Frontal cortex (tissue), 4 donors: Measurements from ENCODE around the gene RFXANK. TPM values are rescaled to one million over a fixed set of nuclear protein-coding genes. Genes with fewer than 3 reads are reported as not detected.
A peak's percentile ranks its signal among the peaks of the same experiment; 100 is the strongest.
"Not testable (repeated sequence)": the region's sequence is repeated elsewhere in the genome, so short reads cannot be mapped to it uniquely, and the experiment has no call there.

ENCODE experiments used
- DNase-seq, 2 donors: peaks; one replicate each; pipeline ENCODE4 v3.0.0; 2012; ENCODE audit warnings: low spot score in 2 of 2
- FAIRE-seq: peaks from 2 replicates; lab custom pipeline; 2012; peaks lifted over from hg19 to GRCh38; lab: Jason Lieb, UNC
- total RNA-seq: library from RNA; depleted of rRNA; stranded (reverse); fragments of >200 nt; gene quantifications from one replicate; pipeline ENCODE4 v1.2.3, GENCODE V29; 2014
- donor health status: control.
- donor health status: control.
- donor health status: control.

RFXANK gene
- total RNA-seq = 18.3 TPM

GRCh38 chr19:19192078-19192882 lies at the start of gene RFXANK, which contains the start of gene BORCS8:
Gene RFXANK (plus strand): TSS chr19:19192258. CDS start chr19:19193947, 1,689 bp downstream.
Gene BORCS8 (minus strand): TSS chr19:19192152. CDS start chr19:19192117, 35 bp downstream.
- FAIRE-seq (peak; percentile 75), DNase-seq (peak; percentile 85 to 94)

GRCh38 chr19:19142347-19142746 lies 49.7 kb upstream of the RFXANK start:
- DNase-seq = no peak
- FAIRE-seq = no peak

- DNase-seq (no peak), FAIRE-seq (no peak)
These were observed 46.8 kb upstream of the RFXANK start for GRCh38 chr19:19145281-19145680.

- FAIRE-seq (no peak), DNase-seq (peak; percentile 76 to 86)
These were observed 46.1 kb upstream of the RFXANK start for GRCh38 chr19:19145684-19146608.

- FAIRE-seq (no peak), DNase-seq (no peak)
These were observed 45.2 kb upstream of the RFXANK start for GRCh38 chr19:19146865-19147264.

GRCh38 chr19:19147344-19147743 lies 44.7 kb upstream of the RFXANK start:
- DNase-seq = no peak
- FAIRE-seq = no peak

GRCh38 chr19:19148504-19148903 lies 43.6 kb upstream of the RFXANK start:
- not testable (repeated sequence) for FAIRE-seq

GRCh38 chr19:19149435-19149834 lies 42.6 kb upstream of the RFXANK start:
- DNase-seq (no peak), FAIRE-seq (no peak)

More at GRCh38 chr19:19148504-19148903, 43.6 kb upstream of the RFXANK start:
- not testable (repeated sequence) for DNase-seq

- DNase-seq (no peak), FAIRE-seq (no peak)
These were observed 40.6 kb upstream of the RFXANK start for GRCh38 chr19:19151418-19151817.

GRCh38 chr19:19152668-19153384 lies 39.2 kb upstream of the RFXANK start:
- DNase-seq = no peak
- FAIRE-seq = no peak

- no peak for FAIRE-seq
- no peak for DNase-seq
These were observed 37.1 kb upstream of the RFXANK start for GRCh38 chr19:19154768-19155494.

- no peak for DNase-seq
- no peak for FAIRE-seq
These were observed 36.4 kb upstream of the RFXANK start for GRCh38 chr19:19155495-19156219.

GRCh38 chr19:19157808-19158207 lies 34.2 kb upstream of the RFXANK start:
- DNase-seq (no peak), FAIRE-seq (no peak)

- FAIRE-seq = no peak
These were observed 32.5 kb upstream of the RFXANK start for GRCh38 chr19:19159534-19159933.

GRCh38 chr19:19160461-19161035 lies 31.5 kb upstream of the RFXANK start:
- FAIRE-seq (no peak), DNase-seq (no peak)

More at GRCh38 chr19:19159534-19159933, 32.5 kb upstream of the RFXANK start:
- no peak for DNase-seq

GRCh38 chr19:19162495-19162894 lies 29.6 kb upstream of the RFXANK start:
- no peak for DNase-seq

GRCh38 chr19:19165396-19165795 lies 26.7 kb upstream of the RFXANK start:
- DNase-seq (no peak), FAIRE-seq (no peak)

More at GRCh38 chr19:19162495-19162894, 29.6 kb upstream of the RFXANK start:
- FAIRE-seq = no peak

GRCh38 chr19:19167612-19168011 lies 24.4 kb upstream of the RFXANK start:
- DNase-seq (no peak), FAIRE-seq (no peak)
